Glutamatergic neuron (in vitro differentiated cells): ENCODE data around the gene IGFLR1. TPM values are rescaled to one million over a fixed set of nuclear protein-coding genes. Genes with fewer than 3 reads are reported as not detected.

Experiments
- DNase-seq: peaks from one replicate; pipeline ENCODE4 v3.0.0; 2022
- H3K27ac Mint-ChIP-seq: one replicate; pipeline ENCODE4 v1.8.0; 2020; ENCODE audit warnings: mild to moderate bottlenecking, mixed read lengths, inconsistent platforms; ENCODE audit not compliant: unreplicated experiment
- H3K27me3 Mint-ChIP-seq: one replicate; pipeline ENCODE4 v1.8.0; 2020; ENCODE audit warnings: mild to moderate bottlenecking, moderate library complexity, mixed read lengths, inconsistent platforms; ENCODE audit not compliant: unreplicated experiment
- H3K36me3 Mint-ChIP-seq: one replicate; pipeline ENCODE4 v1.8.0; 2020; ENCODE audit warnings: mild to moderate bottlenecking, mixed read lengths, inconsistent platforms; ENCODE audit not compliant: unreplicated experiment
- H3K4me1 Mint-ChIP-seq: one replicate; pipeline ENCODE4 v1.8.0; 2020; ENCODE audit warnings: mild to moderate bottlenecking, low read depth, mixed read lengths, inconsistent platforms; ENCODE audit not compliant: unreplicated experiment
- H3K4me3 Mint-ChIP-seq: one replicate; pipeline ENCODE4 v1.8.0; 2020; ENCODE audit warnings: mild to moderate bottlenecking, mixed read lengths, inconsistent platforms; ENCODE audit not compliant: unreplicated experiment
- H3K9me3 Mint-ChIP-seq: one replicate; pipeline ENCODE4 v1.8.0; 2020; ENCODE audit warnings: mild to moderate bottlenecking, moderate library complexity, mixed read lengths, inconsistent platforms; ENCODE audit not compliant: unreplicated experiment
- long read RNA-seq: library from polyadenylated mRNA; unstranded; transcript quantifications from one replicate; pipeline ENCODE4 v2.0.0, GENCODE V29; 2020; ENCODE audit not compliant: unreplicated experiment
- total RNA-seq: library from RNA; stranded (reverse); fragmentation: NEBNext Ultra II Directional; extraction: Animal tissue kit (Norgen Biotek cat#: 25700); gene quantifications from one replicate; pipeline ENCODE4 v1.2.1, GENCODE V29; 2021; ENCODE audit not compliant: unreplicated experiment
- TF ChIP-seq, protein P1 (sequence below): fragments of 200-600 bp; sonication (generic); IDR thresholded peaks from one replicate; pipeline ENCODE4 v1.5.0; 2021; ENCODE audit not compliant: partially characterized antibody, unreplicated experiment

The IGFLR1 gene
- 4.7 TPM for total RNA-seq
- long read RNA-seq, partial matches to known transcripts = 1 of 4 reads
- long read RNA-seq, other reads (novel, unspliced or antisense) = 2 of 4 reads

- Mint-ChIP-seq H3K4me3 (peak within 1 kb of the TSS; percentile 52), H3K4me1 (peaks cover 6% of the 10 kb centered on the region), H3K27me3 (no peaks in the 10 kb centered on the region), H3K27ac (peak within 1 kb of the TSS; percentile 62), H3K9me3 (peaks cover 10% of the 10 kb centered on the region), H3K36me3 (no peaks in the 10 kb centered on the region)
- TF ChIP-seq, protein P1, sequence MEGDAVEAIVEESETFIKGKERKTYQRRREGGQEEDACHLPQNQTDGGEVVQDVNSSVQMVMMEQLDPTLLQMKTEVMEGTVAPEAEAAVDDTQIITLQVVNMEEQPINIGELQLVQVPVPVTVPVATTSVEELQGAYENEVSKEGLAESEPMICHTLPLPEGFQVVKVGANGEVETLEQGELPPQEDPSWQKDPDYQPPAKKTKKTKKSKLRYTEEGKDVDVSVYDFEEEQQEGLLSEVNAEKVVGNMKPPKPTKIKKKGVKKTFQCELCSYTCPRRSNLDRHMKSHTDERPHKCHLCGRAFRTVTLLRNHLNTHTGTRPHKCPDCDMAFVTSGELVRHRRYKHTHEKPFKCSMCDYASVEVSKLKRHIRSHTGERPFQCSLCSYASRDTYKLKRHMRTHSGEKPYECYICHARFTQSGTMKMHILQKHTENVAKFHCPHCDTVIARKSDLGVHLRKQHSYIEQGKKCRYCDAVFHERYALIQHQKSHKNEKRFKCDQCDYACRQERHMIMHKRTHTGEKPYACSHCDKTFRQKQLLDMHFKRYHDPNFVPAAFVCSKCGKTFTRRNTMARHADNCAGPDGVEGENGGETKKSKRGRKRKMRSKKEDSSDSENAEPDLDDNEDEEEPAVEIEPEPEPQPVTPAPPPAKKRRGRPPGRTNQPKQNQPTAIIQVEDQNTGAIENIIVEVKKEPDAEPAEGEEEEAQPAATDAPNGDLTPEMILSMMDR = no peak
- DNase-seq = no peak
Observed at GRCh38 chr19:35742121-35742724, at the start of gene IGFLR1. Gene IGFLR1 (minus strand): TSS chr19:35742452. CDS start chr19:35741180, 1,272 bp downstream.

DNA sequence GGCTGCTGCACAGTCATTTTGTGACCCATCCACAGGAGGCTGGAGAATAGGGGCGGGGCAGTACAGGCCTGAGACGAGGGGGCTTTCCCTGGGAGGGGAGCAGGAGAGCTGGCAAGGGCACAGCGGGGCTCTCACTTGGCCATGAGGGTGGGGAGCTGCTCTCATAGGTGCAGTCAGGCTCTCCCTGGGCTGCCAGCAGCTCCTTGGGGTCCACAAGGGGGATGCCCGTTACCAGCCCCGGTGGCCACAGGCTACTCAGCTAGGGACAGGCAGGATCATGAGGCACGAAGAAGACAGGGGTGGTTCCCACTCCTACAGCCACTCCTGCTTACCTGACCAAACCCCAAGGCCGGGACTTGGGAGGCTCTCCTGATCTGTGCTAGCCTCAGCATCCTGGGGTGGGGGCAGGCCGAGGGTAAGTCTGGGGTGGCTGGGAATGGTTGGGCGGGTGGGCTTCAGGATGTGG is 49.6 kb upstream of the IGFLR1 start:
- Mint-ChIP-seq H3K4me3 (no peak overlapping the region), H3K36me3 (no peaks in the 10 kb centered on the region), H3K9me3 (peaks cover 3% of the 10 kb centered on the region), H3K27me3 (peaks cover 13% of the 10 kb centered on the region), H3K27ac (no peak overlapping the region), H3K4me1 (no peaks in the 10 kb centered on the region)
- DNase-seq = no peak
- TF ChIP-seq, protein P1 = no peak

DNA sequence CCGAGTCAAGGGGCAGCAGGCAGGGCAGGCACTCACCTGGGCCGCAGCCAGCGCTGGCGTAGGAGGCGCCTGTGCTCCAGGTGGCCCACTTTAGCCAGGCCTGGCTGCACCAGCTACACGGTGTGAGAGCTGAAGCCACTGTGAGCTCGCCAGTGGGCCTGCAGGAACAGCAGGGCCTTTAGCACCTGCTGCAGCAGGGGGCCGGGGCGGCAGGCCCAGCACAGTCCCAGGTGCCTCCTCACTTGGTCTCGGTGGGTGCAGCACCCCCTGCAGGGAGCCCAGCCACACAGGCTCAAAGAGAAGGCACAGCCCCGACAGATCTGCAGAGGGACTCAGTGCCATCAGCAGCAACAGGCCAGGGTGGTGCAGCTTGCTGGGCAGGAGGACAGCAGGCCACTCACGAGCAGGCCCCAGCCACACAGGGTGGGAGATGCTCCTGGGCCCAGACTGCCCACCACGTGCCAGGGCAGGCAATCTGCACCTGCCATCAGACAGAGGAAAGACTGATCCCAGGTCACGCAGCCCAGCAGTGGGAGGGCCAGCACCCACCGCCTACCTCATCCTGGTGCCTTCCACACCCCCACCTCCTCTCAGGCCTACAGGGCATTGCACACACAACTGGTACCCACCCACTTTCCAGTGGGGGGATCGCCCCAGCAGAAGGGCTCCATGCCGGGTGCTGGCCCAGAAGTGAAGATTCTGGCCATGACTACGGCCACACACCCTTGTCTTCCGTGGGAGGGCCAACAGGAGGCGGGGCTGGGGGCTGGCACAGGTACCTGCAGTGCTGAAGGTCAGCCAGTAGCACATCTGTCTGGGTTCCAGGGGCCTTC is 48.9 kb upstream of the IGFLR1 start:
- Mint-ChIP-seq H3K9me3 (peaks cover 3% of the 10 kb centered on the region), H3K36me3 (peaks cover 1% of the 10 kb centered on the region), H3K4me3 (no peak overlapping the region), H3K27me3 (peaks cover 8% of the 10 kb centered on the region), H3K27ac (no peak overlapping the region), H3K4me1 (peaks cover under 1% of the 10 kb centered on the region)
- no peak for DNase-seq
- TF ChIP-seq, protein P1 = no peak

DNA sequence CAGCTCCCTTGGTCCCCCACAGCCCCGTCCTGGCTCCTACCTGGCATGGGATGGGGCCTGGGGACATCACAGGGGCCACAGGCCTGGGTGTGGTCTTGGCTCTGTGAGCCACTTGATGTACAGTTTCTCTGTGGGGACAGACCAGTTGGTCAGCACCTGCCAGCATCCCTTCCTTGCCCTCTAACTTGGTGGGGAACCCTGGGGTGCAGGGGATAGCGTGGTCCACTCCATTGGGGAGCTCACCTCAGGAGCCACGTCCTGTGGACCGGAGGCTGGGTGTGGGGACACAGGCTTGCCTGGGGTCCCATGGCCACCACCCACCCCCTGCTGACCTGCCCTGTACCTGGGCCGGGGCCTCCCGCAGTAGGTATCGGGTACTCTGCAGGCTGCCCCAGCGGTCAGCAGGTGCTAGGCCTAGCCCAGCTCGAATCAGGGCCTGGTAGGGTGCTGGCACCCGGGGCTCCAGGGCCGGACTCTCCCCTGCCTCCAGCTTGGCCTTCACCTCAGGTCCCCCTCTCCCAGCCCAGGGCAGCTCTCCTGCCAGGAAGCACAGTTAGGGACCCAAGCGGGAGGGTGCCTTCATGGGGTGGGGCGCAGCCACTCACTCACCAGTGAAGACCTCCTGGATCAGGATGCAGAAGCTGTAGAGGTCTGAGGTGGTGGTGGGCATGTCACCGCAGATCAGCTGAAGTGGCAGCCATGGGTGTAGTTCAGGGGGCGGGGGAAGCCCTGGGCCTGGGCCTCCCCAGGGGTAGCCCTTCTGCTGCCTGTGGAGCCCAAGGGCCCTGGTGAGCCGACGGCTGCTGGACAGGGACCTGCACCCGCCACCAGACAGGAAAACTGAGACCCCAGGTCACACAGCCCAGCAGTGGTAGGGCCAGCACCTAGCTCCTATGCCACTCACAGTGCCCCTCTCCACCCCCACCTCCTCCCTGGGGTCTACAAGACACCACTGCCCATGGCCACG is 48.0 kb upstream of the IGFLR1 start:
- peaks cover 3% of the 10 kb centered on the region for H3K4me1 Mint-ChIP-seq
- H3K27me3 Mint-ChIP-seq = peaks cover 4% of the 10 kb centered on the region
- peaks cover 3% of the 10 kb centered on the region for H3K9me3 Mint-ChIP-seq
- H3K36me3 Mint-ChIP-seq = peaks cover 5% of the 10 kb centered on the region
- no peak for DNase-seq
- TF ChIP-seq, protein P1 = no peak
- H3K4me3 Mint-ChIP-seq = no peak overlapping the region
- H3K27ac Mint-ChIP-seq = no peak overlapping the region
